LNCAP (cell line): ENCODE data around the gene RNH1.

ENCODE experiments used
- TF ChIP-seq, protein P1 (sequence below): fragments of 450-650 bp; IDR thresholded peaks from 2 replicates; pipeline ENCODE4 v1.5.1; 2017; ENCODE audit warnings: mild to moderate bottlenecking

The RNH1 gene

DNA sequence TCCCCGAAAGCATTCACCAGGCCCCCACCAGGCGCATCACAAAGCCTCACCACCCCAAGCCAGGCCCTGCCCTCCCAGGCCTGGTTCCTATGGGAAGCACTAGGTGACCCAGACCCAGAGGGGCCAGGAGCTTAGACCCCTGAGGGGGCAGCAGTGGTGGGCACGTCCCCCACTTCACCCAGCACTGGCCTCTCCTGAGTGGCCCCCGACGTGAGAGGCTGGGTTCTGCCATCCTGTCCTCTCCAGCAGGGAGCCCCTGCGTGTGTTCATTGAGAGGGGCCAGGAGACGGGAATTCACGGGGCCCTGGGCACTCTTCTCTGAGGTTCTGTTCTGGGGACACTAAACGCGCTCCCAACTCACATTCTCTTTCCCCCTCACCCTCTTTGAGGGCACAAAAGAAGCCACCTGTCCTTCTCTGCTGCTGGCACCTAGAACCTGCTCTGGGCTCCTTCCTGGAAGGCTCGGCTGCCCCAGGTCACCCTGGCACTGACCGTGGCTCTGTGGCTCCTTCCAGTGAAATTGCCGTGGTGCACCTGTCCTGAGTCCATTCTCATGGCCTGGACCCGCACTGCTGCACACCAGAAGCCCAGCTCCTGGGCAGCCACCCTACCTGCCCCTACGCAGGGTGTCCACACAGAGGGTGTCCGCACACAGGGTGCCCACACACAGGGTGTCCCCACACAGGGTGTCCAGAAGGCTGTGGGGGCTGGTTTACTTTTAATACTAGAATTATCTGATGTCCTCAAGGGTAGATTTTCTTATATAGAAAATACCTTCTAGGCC lies 44.7 kb downstream of the RNH1 start:
- TF ChIP-seq, protein P1, sequence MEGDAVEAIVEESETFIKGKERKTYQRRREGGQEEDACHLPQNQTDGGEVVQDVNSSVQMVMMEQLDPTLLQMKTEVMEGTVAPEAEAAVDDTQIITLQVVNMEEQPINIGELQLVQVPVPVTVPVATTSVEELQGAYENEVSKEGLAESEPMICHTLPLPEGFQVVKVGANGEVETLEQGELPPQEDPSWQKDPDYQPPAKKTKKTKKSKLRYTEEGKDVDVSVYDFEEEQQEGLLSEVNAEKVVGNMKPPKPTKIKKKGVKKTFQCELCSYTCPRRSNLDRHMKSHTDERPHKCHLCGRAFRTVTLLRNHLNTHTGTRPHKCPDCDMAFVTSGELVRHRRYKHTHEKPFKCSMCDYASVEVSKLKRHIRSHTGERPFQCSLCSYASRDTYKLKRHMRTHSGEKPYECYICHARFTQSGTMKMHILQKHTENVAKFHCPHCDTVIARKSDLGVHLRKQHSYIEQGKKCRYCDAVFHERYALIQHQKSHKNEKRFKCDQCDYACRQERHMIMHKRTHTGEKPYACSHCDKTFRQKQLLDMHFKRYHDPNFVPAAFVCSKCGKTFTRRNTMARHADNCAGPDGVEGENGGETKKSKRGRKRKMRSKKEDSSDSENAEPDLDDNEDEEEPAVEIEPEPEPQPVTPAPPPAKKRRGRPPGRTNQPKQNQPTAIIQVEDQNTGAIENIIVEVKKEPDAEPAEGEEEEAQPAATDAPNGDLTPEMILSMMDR: no peak

DNA sequence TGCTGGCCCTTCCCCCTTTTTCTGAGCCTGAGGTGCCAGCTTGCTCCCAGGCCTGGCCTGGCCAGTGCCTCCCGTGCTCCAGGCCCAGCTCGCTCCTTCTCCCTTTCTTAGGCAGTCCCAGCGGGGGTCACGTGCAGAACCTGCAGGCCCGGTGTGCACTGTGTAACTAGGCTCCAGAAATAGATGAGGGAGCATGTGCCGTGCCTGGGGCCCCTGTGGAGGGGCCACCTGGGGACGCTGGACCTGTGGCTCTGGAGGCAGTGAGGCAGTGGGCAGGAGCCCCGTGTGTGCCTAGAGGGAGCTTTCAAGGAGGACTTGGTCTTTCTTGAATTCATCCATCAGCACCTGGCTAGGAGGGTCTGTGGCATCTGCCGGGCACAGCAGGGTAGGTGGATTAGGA lies 45.4 kb downstream of the RNH1 start:
- TF ChIP-seq, protein P1: no peak

DNA sequence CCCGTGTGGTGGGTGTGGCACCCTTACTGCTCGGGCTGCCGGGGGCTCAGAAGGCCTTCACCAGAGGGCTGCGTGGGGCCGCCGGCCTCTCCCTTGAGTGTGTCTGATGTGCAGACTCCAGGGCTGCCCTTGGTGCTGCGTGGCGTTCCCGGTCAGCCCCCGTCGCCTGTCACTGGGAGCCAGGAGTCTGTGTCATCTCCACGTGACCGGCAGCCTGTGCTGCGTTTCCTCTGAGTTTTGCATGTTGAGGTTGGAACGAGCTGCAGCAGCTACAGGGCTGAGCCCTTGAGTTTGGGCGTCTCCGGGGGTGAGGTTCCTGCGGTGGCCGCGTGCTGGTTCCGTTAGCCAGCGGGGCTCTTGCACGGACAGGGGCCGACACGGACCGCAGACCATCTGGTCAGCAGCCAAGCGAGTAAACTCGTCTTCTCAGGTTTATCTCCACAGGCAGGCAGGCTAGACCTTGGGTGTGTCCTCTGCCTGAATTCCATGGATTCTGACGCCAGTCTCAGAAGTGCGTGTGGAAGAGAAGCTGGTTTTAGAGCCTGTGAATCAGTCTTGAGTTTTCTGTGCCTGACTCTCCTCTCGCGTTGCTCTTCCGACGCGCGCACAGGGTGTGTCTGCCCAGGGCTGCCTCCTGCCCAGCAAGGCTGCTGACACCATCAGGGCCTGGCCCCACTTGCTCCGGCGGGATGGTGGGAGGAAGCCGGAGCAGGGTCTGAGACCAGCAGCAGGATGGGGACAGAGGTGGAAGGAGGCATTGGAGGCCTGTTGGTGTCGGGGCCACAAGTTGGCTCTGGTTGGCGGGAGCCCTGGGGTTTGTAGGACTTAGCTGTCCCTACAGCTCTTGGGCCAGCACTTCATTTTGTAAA lies 46.5 kb downstream of the RNH1 start:
- TF ChIP-seq, protein P1: no peak

DNA sequence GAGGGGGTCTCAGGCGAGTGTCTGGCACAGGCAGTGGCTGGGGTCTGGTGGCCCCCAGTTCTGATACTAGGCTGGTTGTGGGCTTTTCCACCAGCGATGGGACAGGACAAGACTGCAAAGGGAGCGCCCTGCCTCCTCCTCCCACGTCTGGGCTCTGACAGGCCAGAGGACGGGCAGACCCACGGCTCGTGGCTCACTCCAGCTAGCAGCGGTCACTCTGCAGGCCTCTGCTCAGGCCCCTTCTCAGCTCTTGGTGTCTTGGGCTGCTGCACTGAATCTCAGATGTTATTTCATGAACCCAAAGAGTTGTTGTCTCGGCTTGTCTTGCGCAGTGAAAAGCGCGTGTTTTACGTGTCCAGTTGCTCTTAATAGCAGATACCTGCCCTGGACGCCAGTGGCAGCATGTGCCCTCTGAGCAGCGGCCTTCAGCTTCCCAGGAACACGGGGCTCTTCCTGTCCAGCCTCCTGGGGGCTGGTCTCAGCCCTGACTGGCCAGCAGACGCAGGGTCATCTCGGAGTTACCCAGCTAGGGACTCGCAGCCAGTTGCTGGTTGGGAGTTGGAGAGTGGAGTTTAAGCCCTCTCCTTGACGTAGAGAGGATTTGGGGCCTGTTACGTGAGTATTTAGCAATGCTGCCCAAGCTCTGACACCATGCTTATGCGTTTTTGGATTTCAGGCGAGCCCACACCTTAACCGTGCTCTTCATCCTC lies 47.4 kb downstream of the RNH1 start:
- TF ChIP-seq, protein P1: no peak

DNA sequence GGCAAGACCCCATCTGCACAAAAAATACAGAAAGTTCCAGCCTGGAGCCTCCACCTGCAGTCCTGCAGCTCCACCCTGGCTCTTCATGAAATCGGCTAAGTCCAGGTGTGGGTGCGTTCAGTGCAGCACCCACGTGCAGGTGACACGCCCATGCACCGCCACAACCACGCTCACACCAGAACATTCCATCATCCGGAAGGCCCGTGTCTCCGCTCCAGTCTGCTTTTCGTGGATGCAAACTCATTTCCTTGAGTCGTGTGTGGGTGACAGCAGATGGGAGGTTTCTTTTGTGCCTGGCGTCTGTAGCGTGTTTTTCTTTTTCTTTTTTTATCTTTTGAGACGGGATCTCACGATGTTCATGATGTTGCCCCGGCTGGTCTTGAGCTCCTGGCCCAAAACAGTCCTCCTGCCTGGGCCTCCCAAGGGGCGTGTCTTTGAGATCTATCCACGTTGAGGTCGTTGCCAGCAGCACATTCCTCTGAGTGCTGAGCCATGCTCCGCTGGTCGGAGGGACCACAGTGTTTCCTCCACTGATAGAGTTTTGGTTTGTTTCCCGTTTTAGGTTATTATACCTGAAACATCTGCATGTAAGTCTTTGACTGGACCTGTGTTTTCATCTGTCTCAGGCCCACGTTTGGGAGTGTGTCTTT lies 49.8 kb downstream of the RNH1 start:
- TF ChIP-seq, protein P1: no peak

DNA sequence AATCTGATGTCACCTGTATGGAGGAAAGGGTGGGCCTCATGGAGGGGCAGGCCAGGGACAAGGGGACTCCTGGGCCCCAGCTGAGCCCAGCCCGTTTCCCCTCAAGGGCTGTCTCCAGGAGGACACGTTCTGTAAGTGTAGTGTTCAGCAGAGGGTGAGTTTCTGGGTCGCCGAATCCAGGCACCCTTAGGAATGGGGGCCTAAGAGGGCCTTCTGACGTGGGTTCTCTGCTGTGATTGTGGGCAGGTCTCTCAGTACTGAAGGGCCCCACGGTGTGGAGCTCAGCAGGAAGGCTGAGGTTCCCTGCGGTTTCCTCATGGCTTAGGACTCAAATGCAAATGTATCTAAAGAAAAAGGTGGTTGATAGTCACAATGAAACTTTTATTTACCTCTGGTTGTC lies 50.5 kb downstream of the RNH1 start:
- TF ChIP-seq, protein P1: no peak

DNA sequence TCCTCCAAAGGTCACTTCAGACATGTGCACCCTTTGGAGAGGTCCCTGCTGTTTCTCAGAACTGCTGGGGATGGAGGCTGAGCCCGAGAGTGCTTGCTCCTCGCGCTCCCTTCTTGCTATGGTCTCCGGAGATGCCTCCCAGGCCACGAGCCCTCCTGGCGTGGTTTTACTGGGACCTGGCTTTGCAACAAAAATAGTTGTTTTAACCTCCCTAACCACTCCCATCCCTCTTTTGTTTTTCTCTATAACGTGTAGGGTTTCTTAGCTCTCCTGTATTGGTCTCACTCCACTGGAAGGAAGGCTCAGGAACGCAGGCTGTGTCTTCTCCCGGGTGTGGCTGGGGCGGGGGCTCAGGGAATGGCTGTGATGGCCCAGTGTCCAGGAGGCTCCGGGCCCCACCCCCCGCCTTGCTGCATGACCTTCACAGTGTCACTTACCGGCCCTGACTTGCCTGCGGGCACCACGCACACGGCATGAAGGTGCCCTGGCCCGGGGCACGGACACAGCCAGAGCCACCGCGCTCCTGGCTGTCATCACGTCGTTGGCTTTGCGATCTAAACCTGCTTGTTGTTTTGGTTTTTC lies 51.4 kb downstream of the RNH1 start:
- TF ChIP-seq, protein P1: no peak
